Aorta (tissue), 5 donors: ENCODE data around the gene ETFA. TPM values are rescaled to one million over a fixed set of nuclear protein-coding genes. Genes with fewer than 3 reads are reported as not detected.
"Not testable (repeated sequence)": the region's sequence is repeated elsewhere in the genome, so short reads cannot be mapped to it uniquely, and the experiment has no call there.

Source experiments
- ATAC-seq: fragments of 200-7000 bp; cut with Tn5 transposase; one replicate; pipeline ENCODE4 v1.9.1; 2022; ENCODE audit warnings: moderate library complexity; ENCODE audit not compliant: low FRiP score
- DNase-seq, 2 donors: peaks; one replicate each; pipeline ENCODE4 v3.0.0-alpha.2; 2020
- H3K27ac ChIP-seq, 2 donors: one replicate each; pipeline ENCODE4 v1.5.1; 2013; ENCODE audit warnings: low read length in 2 of 2, mild to moderate bottlenecking in 2 of 2, moderate library complexity in 2 of 2, control low read depth in 1 of 2, inconsistent platforms in 1 of 2, low read depth in 1 of 2
- H3K27me3 ChIP-seq, 2 donors: one replicate each; pipeline ENCODE4 v1.6.1; 2013; ENCODE audit warnings: control low read depth in 1 of 2, low read length in 1 of 2, mild to moderate bottlenecking in 1 of 2, moderate library complexity in 1 of 2; ENCODE audit not compliant: insufficient read depth in 2 of 2, control insufficient read depth in 1 of 2
- H3K36me3 ChIP-seq, 2 donors: one replicate each; pipeline ENCODE4 v1.6.1; 2013; ENCODE audit warnings: control low read depth in 1 of 2, low read length in 1 of 2, mild to moderate bottlenecking in 1 of 2; ENCODE audit not compliant: insufficient read depth in 2 of 2, control insufficient read depth in 1 of 2
- H3K4me1 ChIP-seq, 2 donors: one replicate each; pipeline ENCODE4 v1.6.1; 2013; ENCODE audit warnings: low read length in 2 of 2, control low read depth in 1 of 2, mild to moderate bottlenecking in 1 of 2, moderate library complexity in 1 of 2; ENCODE audit not compliant: insufficient read depth in 2 of 2, control insufficient read depth in 1 of 2
- H3K4me3 ChIP-seq, 2 donors: one replicate each; pipeline ENCODE4 v1.5.1; 2013; ENCODE audit warnings: low read length in 2 of 2, control low read depth in 1 of 2, mild to moderate bottlenecking in 1 of 2
- H3K9me3 ChIP-seq: one replicate; pipeline ENCODE4 v1.6.1; 2013; ENCODE audit warnings: mild to moderate bottlenecking, low read length; ENCODE audit not compliant: control insufficient read depth
- WGBS, 2 donors: extraction: QIAGEN DNeasy Blood & Tissue Kit; methylation state at CpG; one replicate each; pipeline ENCODE4 v1.1.7; 2013; 5-methylcytosine and 5-hydroxymethylcytosine counted together
- intact Hi-C, 2 donors: fragments of 100-400 bp; cut with DNase I; formaldehyde crosslinking; loops; one replicate each; pipeline versions ENCODE4 v1.14.2 to v1.15.0; 2022
- polyA plus RNA-seq, 2 donors: library from polyadenylated mRNA; stranded (reverse); fragments of 200-250 nt; gene quantifications; one replicate each; pipeline ENCODE4 v1.2.3, GENCODE V29; 2013
- total RNA-seq, 2 donors: library from RNA; stranded (reverse); fragmentation: NEBNext Ultra II Directional; extraction: Animal tissue kit (Norgen Biotek cat#: 25700); gene quantifications; one replicate each; pipeline ENCODE4 v1.2.1, GENCODE V29; 2021
- donor health status: healthy with polysubstance abuse.
- donor health status: Bipolar disorder and iron deficiency.
- donor health status: DM: no; HTN: no; CAD: no.
- donor health status: DM: no; HTN: no; CAD: no.
- donor health status: DM: yes; HTN: yes; CAD: no.

The ETFA gene
- total and polyA plus RNA-seq, 4 donors = 76.0 to 152 (median 81.0) TPM

DNA sequence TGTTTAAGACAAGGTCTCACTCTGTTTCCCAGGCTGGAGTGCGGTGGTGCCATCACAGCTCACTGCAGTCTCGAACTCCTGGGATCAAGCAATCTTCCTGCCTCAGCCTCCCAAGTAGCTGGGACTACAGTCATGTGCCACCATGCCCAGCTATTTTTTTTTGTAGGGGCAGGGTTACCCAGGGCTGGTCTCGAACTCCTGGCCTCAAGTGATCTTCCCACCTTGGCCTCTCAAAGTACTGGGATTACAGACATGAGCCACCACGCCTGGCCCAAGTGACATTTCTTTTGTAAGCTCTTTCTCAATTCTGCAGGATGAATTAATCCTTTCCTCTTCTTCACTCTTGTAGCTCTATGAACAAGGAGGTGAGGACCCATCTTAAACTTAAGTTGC, 1.9 kb upstream of the ETFA start:
- H3K36me3 ChIP-seq, H3K4me3 ChIP-seq, DNase-seq, H3K27me3 ChIP-seq, intact Hi-C loops, H3K27ac ChIP-seq, ATAC-seq, H3K9me3 ChIP-seq, H3K4me1 ChIP-seq: not testable (repeated sequence)
- 86% methylated on average over 4 of the region's 4 CpGs for WGBS, 2 donors

GRCh38 chr15:76312540-76313174, 1.4 kb upstream of the ETFA start:
- intact Hi-C loops = no loop called here
- ATAC-seq (no peak), DNase-seq (no peak)
- Histone ChIP-seq H3K27ac (no peak overlapping the region), H3K4me1 (no peaks in the 10 kb centered on the region), H3K4me3 (no peak overlapping the region), H3K27me3 (no peaks in the 10 kb centered on the region), H3K9me3 (no peaks in the 10 kb centered on the region), H3K36me3 (no peaks in the 10 kb centered on the region)
- 76 to 80% methylated on average over 7 of the region's 7 CpGs for WGBS, 2 donors

DNA sequence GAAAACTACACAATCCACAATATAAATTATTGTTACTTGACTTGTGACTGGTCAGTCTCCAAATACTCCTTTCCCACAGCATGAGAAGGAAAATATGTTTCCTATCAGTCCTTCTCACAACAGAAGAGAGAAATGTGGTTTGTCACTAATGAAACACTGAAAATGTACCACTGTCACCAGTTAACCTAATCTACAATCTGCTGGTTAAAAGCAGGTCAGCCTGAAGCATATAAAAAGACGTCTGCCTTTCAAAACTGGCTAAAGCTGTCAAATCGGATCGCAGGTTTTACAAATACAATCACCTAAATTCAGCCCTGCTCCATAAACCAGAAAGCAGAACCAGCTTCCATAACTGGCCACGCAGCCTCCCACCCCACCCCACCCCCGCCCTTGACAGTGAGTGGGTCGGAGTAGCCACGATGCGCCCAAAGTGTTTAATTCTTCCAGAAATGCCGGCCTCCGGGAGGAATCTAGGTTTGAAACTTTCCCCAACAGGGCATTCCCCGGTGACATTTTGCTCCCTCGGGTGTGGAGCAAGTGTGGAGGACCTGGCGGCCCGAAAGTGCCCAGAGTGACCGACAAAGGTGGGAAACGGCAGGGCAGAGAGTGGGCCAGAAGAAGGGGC, 682 bp downstream of the ETFA start:
- ATAC-seq (peak; percentile 40), DNase-seq (peak in 1 of 2 donors; percentile 49)
- intact Hi-C loops = no loop called here

DNA sequence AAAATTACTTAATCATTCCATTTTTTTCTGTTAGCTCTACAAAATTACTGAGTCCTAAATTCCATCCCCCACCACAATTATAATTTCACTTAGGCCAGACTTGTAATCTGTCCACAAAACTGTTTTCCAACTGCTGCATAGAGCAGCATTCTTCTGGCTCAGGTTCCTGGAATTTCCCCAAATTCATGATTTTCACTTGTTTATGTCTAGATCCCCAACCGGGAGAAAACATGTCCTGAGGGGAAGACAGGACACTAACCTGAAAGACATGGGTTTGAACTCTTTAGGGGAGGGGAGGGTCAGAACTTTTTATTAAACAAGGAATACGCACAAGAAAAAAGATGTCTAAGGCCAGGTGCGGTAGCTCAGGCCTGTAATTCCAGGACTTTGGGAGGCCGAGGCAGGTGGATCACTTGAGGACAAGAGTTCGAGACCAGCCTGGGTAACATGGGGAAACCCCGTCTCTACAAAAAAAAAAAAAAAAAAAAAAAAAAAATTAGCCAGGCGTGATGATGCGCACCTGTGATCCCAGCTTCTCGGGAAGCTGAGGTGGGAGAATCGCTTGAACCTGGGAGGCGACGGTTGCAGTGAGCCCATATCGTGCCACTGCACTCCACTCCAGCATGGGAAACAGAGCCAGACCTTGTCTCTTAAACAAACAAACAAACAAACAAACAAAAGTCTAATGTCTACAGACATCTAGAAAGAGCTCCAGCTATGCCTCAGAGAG, 1.5 kb downstream of the ETFA start:
- Histone ChIP-seq H3K27ac (no peak overlapping the region), H3K9me3 (no peaks in the 10 kb centered on the region), H3K4me3 (no peak overlapping the region), H3K36me3 (no peaks in the 10 kb centered on the region), H3K27me3 (no peaks in the 10 kb centered on the region), H3K4me1 (no peaks in the 10 kb centered on the region)
- no peak for DNase-seq
- intact Hi-C loops = no loop called here
- no peak for ATAC-seq
- 83 to 84% methylated on average over 13 of the region's 13 CpGs for WGBS, 2 donors

More for the DNA sequence above, 682 bp downstream of the ETFA start:
- Histone ChIP-seq H3K4me1 (no peaks in the 10 kb centered on the region), H3K27me3 (no peaks in the 10 kb centered on the region), H3K27ac (peak overlapping the region; percentile 15 to 61), H3K9me3 (no peaks in the 10 kb centered on the region), H3K36me3 (no peaks in the 10 kb centered on the region), H3K4me3 (peak overlapping the region; percentile 22 to 78)
- 0% methylated on average over 16 of the region's 16 CpGs for WGBS, 2 donors

DNA sequence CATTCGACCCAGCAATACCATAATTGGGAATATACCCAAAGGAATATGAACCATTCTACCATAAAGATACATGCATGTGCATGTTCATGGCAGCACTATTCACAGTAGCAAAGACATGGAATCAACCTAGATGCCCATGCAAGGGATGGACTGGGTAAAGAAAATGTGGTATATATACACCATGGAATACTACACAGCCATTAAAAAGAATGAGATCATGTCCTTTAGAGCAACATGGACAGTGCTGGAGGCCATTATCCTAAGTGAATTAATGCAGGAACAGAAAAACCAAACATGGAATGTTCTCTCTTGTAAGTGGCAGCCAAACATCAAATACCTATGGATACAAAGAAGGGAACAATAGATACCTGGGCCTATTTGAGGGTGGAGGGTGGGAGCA, 7.4 kb downstream of the ETFA start:
- Histone ChIP-seq H3K27me3 (no peaks in the 10 kb centered on the region), H3K27ac (no peak overlapping the region), H3K4me1 (no peaks in the 10 kb centered on the region), H3K9me3 (no peaks in the 10 kb centered on the region), H3K4me3 (no peak overlapping the region), H3K36me3 (no peaks in the 10 kb centered on the region)
- DNase-seq (no peak), ATAC-seq (no peak)
- intact Hi-C loops = no loop called here
- WGBS, 2 donors = 91 to 92% methylated on average over 1 of the region's 1 CpG

DNA sequence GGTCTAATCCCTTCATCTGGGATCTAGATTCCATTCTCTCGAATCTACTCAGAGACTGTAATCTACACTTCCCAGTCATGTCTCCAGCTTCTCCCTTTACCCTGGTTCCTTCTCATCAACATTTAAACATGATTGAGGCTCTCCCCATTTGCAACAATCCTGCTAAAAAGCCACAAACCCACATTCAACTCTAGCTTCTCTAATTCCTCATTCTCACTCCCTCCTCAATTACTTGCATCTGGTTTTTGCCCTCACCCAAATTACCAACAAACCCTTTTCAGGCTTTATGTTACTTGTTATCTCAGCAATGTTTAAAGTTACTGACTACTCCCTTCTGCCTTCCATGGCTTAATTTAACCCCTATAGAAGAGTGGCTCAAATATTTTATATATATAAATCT, 11.5 kb downstream of the ETFA start:
- ATAC-seq (no peak), DNase-seq (no peak)
- intact Hi-C loops = no loop called here
- Histone ChIP-seq H3K9me3 (no peaks in the 10 kb centered on the region), H3K27ac (no peak overlapping the region), H3K4me1 (no peaks in the 10 kb centered on the region), H3K36me3 (no peaks in the 10 kb centered on the region), H3K27me3 (no peaks in the 10 kb centered on the region), H3K4me3 (no peak overlapping the region)
- WGBS, 2 donors = 84 to 86% methylated on average over 1 of the region's 1 CpG

DNA sequence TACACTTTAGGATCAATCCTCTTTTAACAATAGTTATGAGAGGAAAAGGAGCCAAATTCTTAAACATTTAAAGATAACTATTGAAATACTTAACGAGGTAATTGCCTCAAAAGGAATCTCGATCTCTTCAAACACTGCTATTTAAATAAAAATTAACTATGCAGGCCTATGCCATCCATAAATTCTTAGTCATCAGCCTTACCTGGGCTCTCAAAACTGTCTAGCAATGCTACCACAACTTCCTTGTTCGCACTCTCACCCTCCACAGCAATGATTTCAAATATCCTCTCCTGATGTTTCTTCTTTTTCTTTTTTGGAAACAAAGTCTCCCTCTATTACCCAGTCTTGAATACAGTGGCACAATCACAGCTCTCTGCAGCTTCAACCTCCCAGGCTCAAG, 12.3 kb downstream of the ETFA start:
- H3K27ac ChIP-seq = no peak overlapping the region
- no peaks in the 10 kb centered on the region for H3K4me1 ChIP-seq
- no peaks in the 10 kb centered on the region for H3K36me3 ChIP-seq
- no peak for ATAC-seq
- no peak overlapping the region for H3K4me3 ChIP-seq
- DNase-seq = no peak
- 80 to 83% methylated on average over 3 of the region's 3 CpGs for WGBS, 2 donors
- H3K9me3 ChIP-seq = no peaks in the 10 kb centered on the region
- intact Hi-C loops = no loop called here
- no peaks in the 10 kb centered on the region for H3K27me3 ChIP-seq

DNA sequence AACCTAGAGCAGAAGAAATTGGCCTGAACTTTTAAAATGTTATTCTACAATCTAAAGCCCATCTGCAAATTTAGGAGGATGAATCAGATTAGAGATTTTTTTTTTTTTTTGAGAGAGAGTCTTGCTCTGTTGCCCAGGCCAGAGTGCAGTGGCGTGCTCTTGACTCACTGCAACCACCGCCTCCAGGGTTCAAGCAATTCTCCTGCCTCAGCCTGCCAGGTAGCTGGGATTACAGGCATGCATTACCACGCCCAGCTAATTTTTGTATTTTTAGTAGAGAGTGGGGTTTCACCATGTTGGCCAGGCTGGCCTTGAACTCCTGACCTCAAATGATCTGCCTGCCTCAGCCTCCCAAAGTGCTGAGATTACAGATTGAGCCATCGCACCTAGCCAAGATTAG, 13.3 kb downstream of the ETFA start:
- ATAC-seq = not testable (repeated sequence)

DNA sequence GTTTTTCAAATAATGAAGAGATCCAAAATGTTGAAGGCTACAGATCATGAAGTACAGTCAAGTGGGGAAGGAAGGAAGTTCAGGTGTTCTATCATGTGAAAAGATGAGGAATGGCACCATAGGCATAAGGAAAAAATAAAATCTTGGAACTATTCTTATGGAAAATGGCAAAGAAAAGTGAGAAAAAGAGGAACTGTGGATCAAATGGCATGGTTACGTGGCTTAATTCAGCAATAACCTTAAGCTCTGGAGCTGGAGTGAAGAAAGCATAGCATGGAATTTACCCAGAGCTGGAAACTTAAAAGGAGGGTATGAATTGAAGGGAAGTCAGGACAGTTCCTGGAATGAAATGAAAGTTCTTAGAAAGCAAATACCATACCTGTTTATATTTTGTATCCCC, 14.4 kb downstream of the ETFA start:
- intact Hi-C loops = no loop called here
- Histone ChIP-seq H3K4me3 (no peak overlapping the region), H3K27ac (no peak overlapping the region), H3K4me1 (no peaks in the 10 kb centered on the region), H3K9me3 (no peaks in the 10 kb centered on the region), H3K36me3 (no peaks in the 10 kb centered on the region), H3K27me3 (no peaks in the 10 kb centered on the region)
- ATAC-seq (no peak), DNase-seq (no peak)
- 94 to 97% methylated on average over 1 of the region's 1 CpG for WGBS, 2 donors

More for the DNA sequence above, 13.3 kb downstream of the ETFA start:
- H3K4me3 ChIP-seq, DNase-seq, H3K9me3 ChIP-seq, H3K27me3 ChIP-seq, H3K36me3 ChIP-seq, intact Hi-C loops, H3K27ac ChIP-seq, H3K4me1 ChIP-seq: not testable (repeated sequence)
- WGBS, 2 donors = 97 to 99% methylated on average over 4 of the region's 4 CpGs
